NT2/D1 (cell line): ENCODE measurements around the gene TM9SF2.
A peak's percentile ranks its signal among the peaks of the same experiment; 100 is the strongest.

ENCODE experiments used
- DNase-seq: peaks from one replicate; pipeline ENCODE4 v3.0.0-alpha.2; 2011; ENCODE audit warnings: low read depth, low spot score
- H3K27me3 ChIP-seq: 2 replicates; pipeline ENCODE4 v1.6.0; 2011; ENCODE audit warnings: mild to moderate bottlenecking; ENCODE audit not compliant: insufficient read length, insufficient read depth
- H3K36me3 ChIP-seq: 2 replicates; pipeline ENCODE4 v1.6.1; 2011; ENCODE audit warnings: mild to moderate bottlenecking, low read length, mixed read lengths; ENCODE audit not compliant: insufficient read depth, insufficient read length
- H3K4me1 ChIP-seq: 2 replicates; pipeline ENCODE4 v1.5.1; 2011; ENCODE audit not compliant: insufficient read depth, insufficient read length
- H3K4me3 ChIP-seq: 2 replicates; pipeline ENCODE4 v1.5.1; 2011; ENCODE audit warnings: low read depth; ENCODE audit not compliant: insufficient read length
- H3K9ac ChIP-seq: 2 replicates; pipeline ENCODE4 v1.6.0; 2011; ENCODE audit warnings: low read depth; ENCODE audit not compliant: insufficient read length
- H3K9me3 ChIP-seq: 2 replicates; pipeline ENCODE4 v1.5.1; 2011; ENCODE audit warnings: mild to moderate bottlenecking, low read length; ENCODE audit not compliant: insufficient read depth
- SUZ12 ChIP-seq: IDR thresholded peaks from 2 replicates; pipeline ENCODE4 v1.6.1; 2011; ENCODE audit not compliant: insufficient read length, insufficient read depth; ENCODE audit errors: extremely low read depth
- YY1 ChIP-seq: IDR thresholded peaks from 2 replicates; pipeline ENCODE4 v1.6.1; 2011; ENCODE audit not compliant: insufficient read length, insufficient read depth
- ZNF274 ChIP-seq: IDR thresholded peaks from 2 replicates; pipeline ENCODE4 v1.6.1; 2011; ENCODE audit warnings: mild to moderate bottlenecking, low read depth, low read length

The TM9SF2 gene

DNA sequence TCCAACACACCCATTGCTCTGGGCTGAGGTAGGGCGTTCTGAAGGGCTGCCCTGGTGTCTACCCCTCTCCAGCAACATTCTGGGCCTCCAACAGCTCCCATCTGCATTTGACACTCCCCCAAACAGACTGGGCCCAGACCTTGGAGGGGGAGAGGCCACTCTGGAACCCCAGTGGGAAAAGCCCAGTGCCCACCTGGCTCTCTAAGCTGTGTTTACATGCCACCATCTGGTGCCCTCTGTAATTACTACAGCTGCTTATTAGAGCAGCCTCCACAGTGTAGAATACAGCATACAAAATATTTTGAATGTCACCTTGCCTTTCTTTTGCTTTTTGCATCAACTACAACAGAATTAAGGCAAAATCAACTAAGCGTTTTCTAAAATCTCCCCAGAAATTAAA is 35.8 kb upstream of the TM9SF2 start:
- no peak overlapping the region for H3K9ac ChIP-seq
- H3K9me3 ChIP-seq: no peaks in the 10 kb centered on the region
- H3K4me1 ChIP-seq: no peaks in the 10 kb centered on the region
- TF ChIP-seq ZNF274 (no peak), YY1 (no peak), SUZ12 (no peak)
- DNase-seq: no peak
- H3K36me3 ChIP-seq: no peaks in the 10 kb centered on the region
- no peak overlapping the region for H3K4me3 ChIP-seq
- no peaks in the 10 kb centered on the region for H3K27me3 ChIP-seq

DNA sequence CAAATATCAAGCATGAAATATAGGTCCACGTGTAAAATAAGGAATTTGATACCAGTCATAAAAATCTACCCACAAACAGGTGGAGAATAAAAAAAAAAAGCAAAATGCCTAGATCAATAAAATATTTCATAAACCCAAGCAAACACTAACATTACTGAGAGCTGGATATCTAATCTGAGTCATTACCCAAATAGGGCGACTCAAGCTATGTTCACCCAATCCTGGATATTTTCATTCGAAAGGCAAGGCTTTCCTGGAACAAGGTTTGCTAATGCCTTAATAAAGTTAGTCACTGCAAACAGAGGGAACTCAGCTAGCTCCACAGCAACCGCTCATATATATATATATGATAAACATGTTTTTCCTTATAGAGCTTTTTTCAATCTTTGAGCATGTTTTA is 33.5 kb upstream of the TM9SF2 start:
- no peak for DNase-seq
- H3K4me3 ChIP-seq: no peak overlapping the region
- TF ChIP-seq YY1: no peak
- no peak for TF ChIP-seq SUZ12
- TF ChIP-seq ZNF274: no peak
- no peak overlapping the region for H3K9ac ChIP-seq
- no peaks in the 10 kb centered on the region for H3K27me3 ChIP-seq
- H3K36me3 ChIP-seq: no peaks in the 10 kb centered on the region
- no peaks in the 10 kb centered on the region for H3K9me3 ChIP-seq
- no peaks in the 10 kb centered on the region for H3K4me1 ChIP-seq

DNA sequence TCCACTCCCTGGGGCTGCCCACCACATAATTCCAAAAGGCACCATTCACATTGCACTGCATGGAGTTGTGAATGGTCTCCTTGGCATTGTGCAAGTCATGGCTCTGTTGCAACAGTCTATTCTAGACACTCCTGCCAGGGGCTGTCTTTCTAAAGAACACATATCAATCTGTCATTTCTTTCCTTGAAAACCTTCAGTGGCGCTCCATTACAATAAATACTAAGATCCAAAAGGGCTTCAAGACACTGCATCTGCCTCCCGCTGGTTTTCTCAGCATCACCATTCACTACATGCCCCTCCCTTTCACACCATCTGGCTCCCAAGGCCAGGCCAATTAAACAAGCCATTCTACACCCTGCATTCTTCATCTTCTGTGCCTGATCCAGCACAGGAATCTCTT is 32.2 kb upstream of the TM9SF2 start:
- no peak for TF ChIP-seq YY1
- no peak for TF ChIP-seq ZNF274
- no peak for TF ChIP-seq SUZ12
- DNase-seq: peak; percentile 13
- no peak overlapping the region for H3K4me3 ChIP-seq
- no peaks in the 10 kb centered on the region for H3K4me1 ChIP-seq
- H3K27me3 ChIP-seq: no peaks in the 10 kb centered on the region
- H3K9me3 ChIP-seq: no peaks in the 10 kb centered on the region
- no peaks in the 10 kb centered on the region for H3K36me3 ChIP-seq
- no peak overlapping the region for H3K9ac ChIP-seq

DNA sequence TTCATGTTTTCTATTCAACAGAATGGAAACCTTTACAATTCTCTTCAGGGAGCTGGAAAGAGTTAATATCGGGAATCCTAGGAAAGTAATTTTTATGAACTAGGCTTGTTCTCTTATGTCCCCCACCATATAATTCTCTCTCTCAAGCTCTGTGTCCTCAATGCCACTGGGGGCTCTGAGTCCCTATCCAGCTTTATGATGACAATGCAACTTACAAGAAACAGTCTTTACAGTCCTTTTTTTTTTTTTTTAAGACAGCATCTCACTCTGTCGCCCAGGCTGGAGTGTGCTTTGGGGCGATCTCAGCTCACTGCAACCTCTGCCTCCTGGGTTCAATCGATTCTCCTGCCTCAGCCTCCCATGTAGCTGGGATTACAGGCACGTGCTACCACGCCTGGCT is 31.2 kb upstream of the TM9SF2 start:
- Histone ChIP-seq H3K4me1 (no peaks in the 10 kb centered on the region), H3K4me3 (no peak overlapping the region), H3K9me3 (no peaks in the 10 kb centered on the region), H3K27me3 (no peaks in the 10 kb centered on the region), H3K36me3 (no peaks in the 10 kb centered on the region), H3K9ac (no peak overlapping the region)
- TF ChIP-seq ZNF274 (no peak), YY1 (no peak), SUZ12 (no peak)
- DNase-seq: no peak

DNA sequence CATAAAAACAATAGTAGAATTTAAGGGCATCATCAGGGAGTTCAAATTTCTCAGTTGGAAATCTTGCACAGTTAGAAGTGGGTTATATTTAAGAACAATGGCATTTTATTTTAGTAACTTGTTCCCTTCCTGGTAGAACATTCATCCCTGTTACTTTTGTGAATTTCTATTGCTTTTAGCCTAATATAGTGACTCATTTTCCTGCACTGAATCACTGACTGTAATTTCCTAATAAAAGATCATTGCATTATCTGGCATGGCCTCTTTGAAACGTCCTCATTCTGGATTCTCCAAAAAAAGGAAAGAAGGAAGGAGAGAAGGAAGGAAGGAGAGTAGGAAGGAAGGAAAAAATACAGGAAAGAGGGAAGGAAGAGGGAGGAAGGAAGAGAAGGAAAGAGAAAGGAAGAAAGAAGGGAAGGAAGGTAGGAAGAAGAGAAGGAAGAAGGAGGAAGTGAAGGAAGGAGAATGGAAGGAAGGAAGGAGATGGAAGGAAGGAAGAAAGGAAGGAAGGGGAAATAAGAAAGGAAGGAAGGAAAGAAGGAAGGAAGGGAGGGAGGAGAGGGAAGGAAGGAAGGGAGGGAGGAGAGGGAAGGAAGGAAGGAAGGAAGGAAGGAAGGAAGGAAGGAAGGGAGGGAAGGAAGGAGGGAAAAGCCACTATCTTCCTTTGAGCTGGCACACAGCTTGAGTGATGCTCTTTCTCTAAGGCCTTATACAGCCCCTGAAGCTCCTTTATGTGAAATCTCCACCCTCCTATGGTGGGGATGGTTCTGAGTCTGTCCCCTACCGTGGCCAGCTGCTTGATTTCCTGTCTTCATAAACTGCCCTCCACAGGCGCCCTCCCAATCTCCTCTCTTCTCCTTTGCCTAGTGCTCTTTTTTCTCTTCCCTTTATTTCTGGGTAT is 29.8 kb upstream of the TM9SF2 start:
- TF ChIP-seq SUZ12 (no peak), YY1 (no peak), ZNF274 (no peak)
- Histone ChIP-seq H3K36me3 (no peaks in the 10 kb centered on the region), H3K9ac (no peak overlapping the region), H3K4me1 (no peaks in the 10 kb centered on the region), H3K4me3 (no peak overlapping the region), H3K27me3 (no peaks in the 10 kb centered on the region), H3K9me3 (no peaks in the 10 kb centered on the region)
- DNase-seq: no peak

DNA sequence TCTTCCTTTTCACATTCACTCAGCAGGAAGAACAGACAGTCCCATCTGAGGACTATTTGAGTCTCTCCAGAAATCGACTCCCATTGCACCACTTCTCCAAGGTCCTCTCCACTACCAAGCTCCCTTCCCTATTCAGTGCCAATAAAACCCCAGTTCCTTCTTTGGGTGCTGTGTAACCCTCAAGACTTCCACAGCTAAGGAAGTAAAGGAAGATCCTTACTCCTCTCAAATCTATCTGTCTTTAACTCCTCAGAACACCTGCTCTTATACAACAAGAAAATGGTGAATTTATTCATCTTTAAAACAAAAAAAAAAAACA is 29.2 kb upstream of the TM9SF2 start:
- Histone ChIP-seq H3K4me1 (no peaks in the 10 kb centered on the region), H3K27me3 (no peaks in the 10 kb centered on the region), H3K36me3 (no peaks in the 10 kb centered on the region), H3K9ac (no peak overlapping the region), H3K4me3 (no peak overlapping the region), H3K9me3 (no peaks in the 10 kb centered on the region)
- TF ChIP-seq YY1 (no peak), SUZ12 (no peak), ZNF274 (no peak)
- no peak for DNase-seq

DNA sequence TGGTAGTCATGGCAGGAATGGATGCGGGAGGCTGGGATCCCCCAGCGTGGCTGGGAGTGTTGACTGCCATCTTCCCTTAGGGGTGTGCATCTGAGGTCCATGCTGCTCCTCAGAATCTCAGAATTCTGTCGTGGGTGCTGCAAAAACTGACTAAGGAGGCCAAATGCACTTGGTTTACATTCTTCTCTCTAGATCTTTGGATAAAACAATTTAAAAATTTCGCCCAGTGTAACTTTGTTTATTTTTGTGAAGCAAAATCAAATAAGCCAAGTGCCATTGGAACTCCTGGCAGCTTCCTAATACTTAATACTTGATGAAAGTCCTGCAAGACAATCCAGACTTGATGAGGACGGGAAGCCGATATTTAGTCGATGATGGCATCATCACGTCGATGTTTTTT is 27.8 kb upstream of the TM9SF2 start:
- H3K9ac ChIP-seq: no peak overlapping the region
- H3K27me3 ChIP-seq: no peaks in the 10 kb centered on the region
- DNase-seq: no peak
- H3K4me1 ChIP-seq: no peaks in the 10 kb centered on the region
- no peaks in the 10 kb centered on the region for H3K9me3 ChIP-seq
- no peaks in the 10 kb centered on the region for H3K36me3 ChIP-seq
- no peak for TF ChIP-seq ZNF274
- no peak for TF ChIP-seq SUZ12
- TF ChIP-seq YY1: no peak
- H3K4me3 ChIP-seq: no peak overlapping the region

DNA sequence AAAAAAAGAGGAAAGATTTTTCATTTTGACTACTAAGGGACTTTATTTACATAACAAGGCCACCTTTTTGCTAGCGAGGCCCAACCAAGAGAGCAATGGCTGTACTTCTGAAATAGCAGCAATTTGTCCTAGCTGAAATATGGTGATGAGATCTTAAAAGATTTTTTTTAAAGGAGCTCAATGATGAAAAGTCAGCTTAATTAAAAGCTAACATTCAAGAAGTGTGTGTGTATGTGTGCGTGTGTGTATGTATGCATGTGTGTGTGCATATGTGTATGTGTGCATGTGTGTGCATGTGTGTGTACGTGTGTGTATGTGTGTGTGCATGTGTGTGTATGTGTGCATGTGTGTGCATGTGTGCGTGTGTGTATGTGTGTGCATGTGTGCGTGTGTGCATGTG is 24.6 kb upstream of the TM9SF2 start:
- Histone ChIP-seq H3K9me3 (no peaks in the 10 kb centered on the region), H3K4me3 (no peak overlapping the region), H3K9ac (no peak overlapping the region), H3K4me1 (no peaks in the 10 kb centered on the region), H3K27me3 (no peaks in the 10 kb centered on the region), H3K36me3 (no peaks in the 10 kb centered on the region)
- no peak for DNase-seq
- TF ChIP-seq YY1: no peak
- no peak for TF ChIP-seq SUZ12
- no peak for TF ChIP-seq ZNF274
